NT2/D1 (cell line): ENCODE measurements around the gene MYLK.

ENCODE experiments used
- SUZ12 ChIP-seq: IDR thresholded peaks from 2 replicates; pipeline ENCODE4 v1.6.1; 2011; ENCODE audit not compliant: insufficient read length, insufficient read depth; ENCODE audit errors: extremely low read depth
- YY1 ChIP-seq: IDR thresholded peaks from 2 replicates; pipeline ENCODE4 v1.6.1; 2011; ENCODE audit not compliant: insufficient read length, insufficient read depth

GRCh38 chr3:123636431-123636841 is 247.7 kb downstream of the MYLK start:
- TF ChIP-seq SUZ12: no peak
- no peak for TF ChIP-seq YY1
